ENCODE measurements around the gene STK32B.

STK32B gene

GRCh38 chr4:5157791-5158770 is 106.8 kb downstream of the STK32B start:
- no peak overlapping the region for H3K27ac Mint-ChIP-seq
- H3K9me3 Mint-ChIP-seq: no peaks in the 10 kb centered on the region
- no peak for TF ChIP-seq CTCF (IDR thresholded peaks at IDR 0.05)
- H3K27me3 Mint-ChIP-seq (ENCODE audit: low read depth, poor library complexity): peaks cover 19% of the 10 kb centered on the region
- H3K36me3 Mint-ChIP-seq (ENCODE audit: low read depth): no peaks in the 10 kb centered on the region
- H3K4me1 Mint-ChIP-seq: peaks cover 22% of the 10 kb centered on the region
- no peak overlapping the region for H3K4me3 Mint-ChIP-seq
- no peak for DNase-seq

GRCh38 chr4:5158825-5159224 is 107.5 kb downstream of the STK32B start:
- H3K36me3 Mint-ChIP-seq (ENCODE audit: low read depth): no peaks in the 10 kb centered on the region
- H3K9me3 Mint-ChIP-seq: no peaks in the 10 kb centered on the region
- H3K4me1 Mint-ChIP-seq: peaks cover 22% of the 10 kb centered on the region
- no peak overlapping the region for H3K4me3 Mint-ChIP-seq
- peaks cover 14% of the 10 kb centered on the region for H3K27me3 Mint-ChIP-seq (ENCODE audit: low read depth, poor library complexity)
- no peak for DNase-seq
- TF ChIP-seq CTCF (IDR thresholded peaks at IDR 0.05): no peak
- no peak overlapping the region for H3K27ac Mint-ChIP-seq

- no peak overlapping the region for H3K4me3 Mint-ChIP-seq
- H3K9me3 Mint-ChIP-seq: no peaks in the 10 kb centered on the region
- DNase-seq: no peak
- H3K36me3 Mint-ChIP-seq (ENCODE audit: low read depth): no peaks in the 10 kb centered on the region
- TF ChIP-seq CTCF (IDR thresholded peaks at IDR 0.05): no peak
- peaks cover 11% of the 10 kb centered on the region for H3K27me3 Mint-ChIP-seq (ENCODE audit: low read depth, poor library complexity)
- H3K4me1 Mint-ChIP-seq: peaks cover 33% of the 10 kb centered on the region
- no peak overlapping the region for H3K27ac Mint-ChIP-seq
Measured at GRCh38 chr4:5160668-5161067, 109.4 kb downstream of the STK32B start.

- H3K27ac Mint-ChIP-seq: no peak overlapping the region
- peaks cover 2% of the 10 kb centered on the region for H3K9me3 Mint-ChIP-seq
- H3K27me3 Mint-ChIP-seq (ENCODE audit: low read depth, poor library complexity): peaks cover 16% of the 10 kb centered on the region
- DNase-seq: no peak
- TF ChIP-seq CTCF (IDR thresholded peaks at IDR 0.05): no peak
- H3K4me3 Mint-ChIP-seq: no peak overlapping the region
- H3K36me3 Mint-ChIP-seq (ENCODE audit: low read depth): no peaks in the 10 kb centered on the region
- H3K4me1 Mint-ChIP-seq: peaks cover 25% of the 10 kb centered on the region
Measured at GRCh38 chr4:5162909-5163508, 111.7 kb downstream of the STK32B start.

- Mint-ChIP-seq H3K27me3 (ENCODE audit: low read depth, poor library complexity) (peaks cover 13% of the 10 kb centered on the region), H3K9me3 (peaks cover 8% of the 10 kb centered on the region), H3K36me3 (ENCODE audit: low read depth) (no peaks in the 10 kb centered on the region), H3K4me3 (no peak overlapping the region), H3K4me1 (peaks cover 15% of the 10 kb centered on the region), H3K27ac (peak overlapping the region; percentile 79)
- DNase-seq: no peak
- no peak for TF ChIP-seq CTCF (IDR thresholded peaks at IDR 0.05)
Measured at GRCh38 chr4:5164221-5164912, 113.1 kb downstream of the STK32B start.

All from nephron progenitor cell (in vitro differentiated cells).